NCI-H1417 treated with DMSO at 0.1 percent for 48 hours (cell line): Measurements from ENCODE around the gene TMEM80.

Experiments
- DNase-seq: peaks from one replicate; lab custom pipeline; 2025; lab: John Stamatoyannopoulos, UW

TMEM80 gene

GRCh38 chr11:699753-700152 is 4.1 kb downstream of the TMEM80 start:
- no peak for DNase-seq

DNA sequence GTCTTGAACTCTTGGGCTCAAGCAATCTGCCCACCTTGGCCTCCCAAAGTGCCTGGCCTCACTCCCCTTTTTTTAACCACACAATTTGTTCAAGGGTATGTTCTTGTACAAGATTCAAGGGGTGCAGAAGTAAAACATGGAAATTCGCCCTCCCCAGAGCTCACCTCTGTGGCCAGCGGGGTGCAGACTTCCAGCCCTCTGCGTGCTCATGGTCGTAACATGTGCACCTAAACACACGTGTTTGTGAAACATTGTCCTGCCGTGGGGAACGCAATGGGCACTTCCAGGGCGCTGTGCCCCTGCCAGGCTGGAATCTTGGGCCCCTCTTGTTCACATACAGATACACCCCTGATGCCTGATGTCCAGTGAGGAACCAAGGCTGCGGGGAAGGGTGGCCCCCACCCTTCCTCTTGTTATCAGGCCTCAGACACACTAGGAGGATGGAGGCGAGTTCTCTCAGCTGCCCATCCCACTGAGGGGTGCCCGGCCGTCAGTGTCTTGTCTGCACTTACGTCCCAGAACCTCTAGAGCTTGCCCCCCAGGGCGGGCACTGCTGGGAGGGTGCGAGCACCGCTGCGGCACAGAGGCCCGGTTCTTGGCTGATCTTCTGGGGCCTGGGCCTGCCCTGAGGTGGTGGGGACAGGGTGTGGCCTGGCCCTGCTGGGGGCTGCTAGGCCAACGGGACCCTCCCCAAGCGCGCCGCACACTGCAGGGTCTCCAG is 6.3 kb downstream of the TMEM80 start:
- DNase-seq, result no peak

- no peak for DNase-seq
Observed at GRCh38 chr11:702462-703461, 7.1 kb downstream of the TMEM80 start.

GRCh38 chr11:703506-703905 is 7.9 kb downstream of the TMEM80 start:
- DNase-seq, result no peak

- DNase-seq, result no peak
Observed at GRCh38 chr11:704228-704674, 8.6 kb downstream of the TMEM80 start.

DNA sequence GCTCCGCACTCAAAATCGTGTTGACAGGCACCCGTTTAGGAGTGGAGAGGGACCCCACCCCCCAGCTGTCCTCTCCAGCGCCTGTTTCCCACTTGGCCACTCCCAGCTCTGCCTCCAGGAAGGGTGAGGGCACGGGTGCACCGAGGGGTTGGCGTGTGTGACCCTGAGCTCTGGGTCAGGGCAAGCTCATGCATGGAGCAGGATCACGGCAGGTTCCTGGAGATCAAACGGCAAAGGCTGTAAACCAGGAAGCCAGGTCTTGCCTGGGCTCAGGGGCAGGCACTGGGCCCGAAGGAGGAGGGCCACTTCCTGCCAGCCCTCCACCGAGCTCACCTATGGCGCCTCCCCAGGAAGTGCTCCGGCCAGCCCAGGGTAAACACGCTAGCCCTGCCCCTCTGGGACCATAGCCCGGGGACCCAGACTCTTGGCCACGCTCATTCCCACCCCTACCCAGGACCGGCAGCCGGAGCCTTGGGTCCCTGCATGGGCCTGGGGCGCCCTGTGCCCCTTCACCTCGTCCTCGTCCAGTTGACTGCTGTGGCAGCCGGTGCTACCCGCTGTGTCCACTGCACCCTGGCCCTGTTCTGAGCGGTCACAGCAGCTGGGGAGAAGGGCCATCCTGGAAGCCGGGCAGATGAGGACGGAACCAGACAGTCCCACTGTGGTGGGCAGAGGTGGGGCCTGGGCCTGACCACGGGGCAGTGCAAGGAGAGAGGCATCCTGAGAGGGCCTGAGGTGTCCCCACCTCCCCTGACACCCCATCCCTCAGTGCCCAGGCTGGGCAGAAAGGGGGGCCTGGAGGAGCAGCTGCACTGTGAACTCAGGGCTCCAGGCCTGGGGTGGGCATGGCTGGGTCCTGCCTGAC is 9.4 kb downstream of the TMEM80 start:
- no peak for DNase-seq

- DNase-seq, result no peak
Observed at GRCh38 chr11:705646-706438, 10.2 kb downstream of the TMEM80 start, which contains the start of gene EPS8L2. Gene EPS8L2, plus strand, starts transcription at chr11:706231. Its CDS starts 3,177 bp downstream, at chr11:709408.

DNA sequence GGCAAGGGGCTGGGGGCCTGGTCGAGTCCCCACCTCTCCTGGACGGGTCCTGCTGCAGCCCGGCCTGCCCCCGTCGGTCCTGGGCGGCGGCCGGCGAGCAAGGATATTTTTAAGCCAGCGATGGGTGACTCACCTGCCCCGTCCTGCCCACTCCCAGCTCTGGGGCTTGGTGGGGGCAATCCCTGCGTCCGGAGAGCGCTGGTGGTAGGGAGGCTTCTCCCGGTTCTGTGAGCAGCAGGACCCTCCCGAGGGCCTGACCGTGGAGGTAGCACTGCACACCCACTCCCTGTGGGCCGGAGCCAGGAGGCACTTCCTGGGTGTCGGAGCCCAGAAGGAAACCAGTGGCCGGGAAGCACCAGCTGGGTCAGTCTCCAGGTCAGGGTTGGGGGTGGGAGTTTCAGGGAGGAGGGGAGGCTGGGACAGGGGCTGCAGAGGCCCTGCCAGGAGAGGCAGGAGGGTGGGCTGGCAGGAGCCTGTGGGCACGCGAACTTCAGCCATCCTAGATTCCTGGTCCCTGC is 10.9 kb downstream of the TMEM80 start:
- DNase-seq, result no peak

DNA sequence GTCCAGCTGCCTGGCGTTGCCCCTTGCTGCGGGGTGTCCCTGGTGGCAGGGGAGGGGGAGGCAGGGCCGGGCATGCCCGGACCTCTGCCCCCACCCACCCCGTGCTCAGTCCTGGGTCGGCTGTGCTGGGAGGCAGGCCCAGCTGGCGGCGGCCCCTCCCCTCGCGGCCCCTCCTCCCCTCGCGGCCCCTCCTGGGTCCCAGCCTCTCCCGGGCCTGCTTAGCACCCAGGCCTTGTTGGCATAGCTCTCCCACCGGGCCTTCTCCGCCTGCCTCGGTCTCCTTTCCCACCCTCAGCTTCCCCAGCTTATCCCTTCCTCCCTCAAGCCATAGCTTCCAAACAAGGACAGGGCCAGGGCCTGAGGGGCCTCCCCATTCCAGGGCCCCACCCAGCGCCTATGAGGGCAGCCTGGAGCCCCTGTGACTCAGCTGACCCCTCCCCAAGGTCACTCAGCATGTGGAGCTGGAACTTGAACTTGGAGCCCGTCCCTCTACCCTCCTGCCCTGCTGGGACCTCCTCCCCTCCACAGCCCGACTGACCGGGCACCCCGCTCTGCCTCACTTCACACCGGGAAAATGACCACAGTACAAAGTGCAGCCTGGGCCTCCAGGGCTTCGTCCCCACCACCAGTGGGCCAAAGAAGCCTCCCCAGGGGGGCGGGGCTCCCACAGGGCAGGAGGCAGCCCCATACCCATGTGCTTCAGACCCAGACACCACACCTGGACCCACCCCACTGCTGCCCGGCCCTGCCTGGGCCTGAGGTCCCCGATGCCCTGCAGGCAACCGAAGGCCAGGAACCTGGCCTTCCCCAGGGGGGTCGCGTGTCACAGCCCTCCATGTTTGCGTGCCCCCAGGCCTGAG is 11.6 kb downstream of the TMEM80 start:
- DNase-seq, result no peak

DNA sequence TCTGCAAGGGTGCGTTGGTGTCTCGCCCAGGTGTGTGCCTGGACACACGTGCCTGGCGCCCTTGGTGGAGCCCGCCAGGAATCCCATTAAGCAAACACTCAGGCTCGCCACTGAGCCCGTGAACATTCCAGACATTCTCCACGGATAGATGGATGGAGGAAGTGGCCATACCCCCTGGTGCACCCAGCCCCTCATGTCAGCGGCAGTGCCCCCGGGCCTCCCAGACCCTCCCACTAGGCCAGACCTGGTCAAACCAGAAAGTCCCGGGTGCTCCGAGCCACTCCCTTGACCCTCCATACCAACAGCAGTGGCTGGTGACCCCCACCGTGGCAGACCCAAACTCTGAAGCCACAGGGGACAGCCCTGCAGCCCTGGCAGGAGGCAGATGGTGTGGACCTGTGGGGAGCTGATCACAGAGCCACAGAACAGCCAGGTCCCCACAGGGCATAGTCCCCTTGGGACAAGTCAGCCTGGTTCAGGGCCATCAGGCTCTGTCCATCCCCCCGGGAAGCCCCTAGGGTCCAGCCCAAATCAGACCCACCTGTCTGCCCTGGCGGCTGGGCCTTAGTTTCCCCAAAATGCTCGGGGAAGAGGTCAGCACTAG is 12.3 kb downstream of the TMEM80 start:
- no peak for DNase-seq

GRCh38 chr11:708511-708910 is 12.9 kb downstream of the TMEM80 start:
- DNase-seq, result no peak

DNA sequence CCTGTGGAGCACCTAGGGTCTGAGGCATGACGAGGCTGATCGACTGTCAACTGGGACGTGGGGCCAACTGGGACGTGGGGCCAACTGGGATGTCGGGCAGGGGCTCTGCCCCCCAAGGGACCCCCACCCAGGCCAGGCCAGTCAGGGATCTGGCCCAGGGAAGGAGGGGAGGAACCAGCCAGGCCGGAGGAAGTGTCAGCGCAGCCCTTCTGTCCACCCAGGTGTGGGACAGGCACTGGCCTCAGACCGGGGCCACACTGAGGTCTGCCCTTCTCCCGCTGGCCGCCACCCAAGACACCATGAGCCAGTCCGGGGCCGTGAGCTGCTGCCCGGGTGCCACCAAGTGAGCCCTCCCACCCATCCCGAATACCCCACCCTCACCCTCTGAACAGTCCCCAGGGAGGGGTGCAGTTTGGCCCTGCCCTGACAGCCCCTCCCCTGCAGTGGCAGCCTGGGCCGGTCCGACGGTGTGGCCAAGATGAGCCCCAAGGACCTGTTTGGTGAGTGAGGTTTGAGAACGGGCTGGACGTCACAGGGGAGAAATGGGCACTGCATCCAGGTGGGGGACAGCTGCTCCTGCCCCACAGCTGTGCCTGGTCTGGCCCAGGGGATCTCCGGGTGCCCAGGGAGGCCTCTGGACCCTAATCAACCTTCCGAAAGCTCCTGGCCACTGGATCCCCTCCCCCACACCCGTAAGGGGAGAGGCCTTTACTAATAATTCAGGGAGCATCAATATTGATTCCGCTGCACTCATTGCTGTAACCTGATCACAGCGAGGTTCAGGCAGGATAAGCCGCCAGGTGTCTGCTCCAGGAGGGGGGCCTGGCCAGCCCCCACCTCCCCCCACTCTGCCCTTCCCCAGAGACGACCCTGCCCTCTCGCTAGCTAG is 13.7 kb downstream of the TMEM80 start:
- no peak for DNase-seq

GRCh38 chr11:714436-714835 is 18.8 kb downstream of the TMEM80 start:
- no peak for DNase-seq

DNA sequence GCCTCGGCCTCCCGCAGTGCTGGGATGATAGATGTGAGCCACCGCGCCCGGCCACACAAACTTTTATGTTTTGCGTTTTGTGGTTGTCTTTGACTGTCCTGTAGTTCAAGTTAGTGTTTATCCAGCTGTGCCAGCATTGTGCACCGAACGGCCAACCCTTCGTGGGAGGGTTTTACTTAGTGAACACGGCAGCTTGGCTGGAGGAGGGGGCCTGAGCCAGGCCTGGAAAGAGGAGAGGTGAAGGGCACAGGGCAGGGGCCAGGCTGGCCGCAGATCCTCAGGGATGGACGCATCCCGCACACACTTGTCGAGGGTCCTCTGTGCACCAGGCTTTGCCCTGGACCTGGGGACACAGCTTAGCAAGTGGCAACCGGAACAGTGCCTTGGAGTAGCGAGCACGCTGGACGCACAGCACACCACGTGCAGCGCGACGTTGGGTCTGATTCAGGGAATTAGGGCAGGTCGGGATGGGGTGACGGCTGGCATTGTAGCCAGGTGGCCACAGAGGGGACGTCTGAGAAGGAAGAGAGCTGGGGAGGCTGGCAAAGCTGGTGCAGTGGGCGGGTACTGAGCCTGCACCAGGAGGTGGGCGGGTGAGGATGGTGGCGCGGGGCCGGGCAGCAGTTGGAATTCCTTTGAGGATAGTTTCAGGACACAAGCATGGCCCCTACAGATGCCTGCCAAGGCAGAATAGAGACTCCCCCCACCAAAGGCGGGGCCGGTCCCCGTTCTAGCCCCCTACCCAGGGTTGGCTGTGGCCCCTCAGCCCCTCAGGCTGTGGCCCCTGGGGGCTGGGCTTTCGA is 23.8 kb downstream of the TMEM80 start:
- no peak for DNase-seq

GRCh38 chr11:720017-720641 is 24.5 kb downstream of the TMEM80 start:
- no peak for DNase-seq

DNA sequence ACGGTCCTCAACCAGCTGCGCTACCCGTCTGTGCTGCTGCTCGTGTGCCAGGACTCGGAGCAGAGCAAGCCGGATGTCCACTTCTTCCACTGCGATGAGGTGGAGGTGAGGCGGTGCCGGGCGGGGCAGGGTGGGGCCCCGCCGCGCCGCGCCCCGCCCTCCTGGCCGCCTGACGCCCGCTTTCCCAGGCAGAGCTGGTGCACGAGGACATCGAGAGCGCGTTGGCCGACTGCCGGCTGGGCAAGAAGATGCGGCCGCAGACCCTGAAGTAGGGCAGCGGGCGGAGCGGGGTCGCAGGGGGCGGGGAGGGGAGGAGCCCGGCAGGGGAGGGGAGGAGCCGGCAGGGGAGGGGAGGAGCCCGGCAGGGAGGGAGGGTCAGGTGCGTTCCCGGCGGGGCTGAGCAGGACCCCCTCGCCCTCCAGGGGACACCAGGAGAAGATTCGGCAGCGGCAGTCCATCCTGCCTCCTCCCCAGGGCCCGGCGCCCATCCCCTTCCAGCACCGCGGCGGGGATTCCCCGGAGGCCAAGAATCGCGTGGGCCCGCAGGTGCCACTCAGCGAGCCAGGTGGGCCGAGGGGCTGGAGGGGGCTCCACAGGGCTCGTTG is 25.1 kb downstream of the TMEM80 start:
- DNase-seq, result no peak
